GM21723 (cell line): ENCODE data around the gene TBC1D22A.

Experiments used
- ATAC-seq: cut with Tn5 transposase; IDR thresholded peaks from one replicate; pipeline ENCODE4 v1.9.1; 2021; ENCODE audit warnings: mild to moderate bottlenecking, moderate library complexity; ENCODE audit not compliant: unreplicated experiment

The TBC1D22A gene

GRCh38 chr22:46871826-46872225, 109.4 kb downstream of the TBC1D22A start:
- no peak for ATAC-seq

DNA sequence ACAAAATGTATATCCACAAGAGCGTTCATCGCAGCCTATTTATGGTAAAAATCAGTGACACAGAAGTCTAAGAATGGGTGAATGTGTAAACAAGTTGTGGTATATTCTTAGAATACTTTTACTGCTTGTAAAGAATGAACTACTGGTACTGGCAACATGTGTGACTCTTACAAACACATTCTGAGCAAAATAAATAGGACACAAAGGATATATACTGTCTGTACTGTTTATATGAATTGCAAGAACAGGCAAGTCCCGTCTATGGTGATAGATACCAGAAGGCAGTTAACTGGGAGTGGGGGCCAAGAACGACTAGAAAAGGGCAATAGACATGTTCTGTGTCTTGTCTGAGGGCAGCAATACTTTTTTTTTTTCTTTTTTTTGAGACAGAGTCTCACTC, 112.6 kb downstream of the TBC1D22A start:
- no peak for ATAC-seq

DNA sequence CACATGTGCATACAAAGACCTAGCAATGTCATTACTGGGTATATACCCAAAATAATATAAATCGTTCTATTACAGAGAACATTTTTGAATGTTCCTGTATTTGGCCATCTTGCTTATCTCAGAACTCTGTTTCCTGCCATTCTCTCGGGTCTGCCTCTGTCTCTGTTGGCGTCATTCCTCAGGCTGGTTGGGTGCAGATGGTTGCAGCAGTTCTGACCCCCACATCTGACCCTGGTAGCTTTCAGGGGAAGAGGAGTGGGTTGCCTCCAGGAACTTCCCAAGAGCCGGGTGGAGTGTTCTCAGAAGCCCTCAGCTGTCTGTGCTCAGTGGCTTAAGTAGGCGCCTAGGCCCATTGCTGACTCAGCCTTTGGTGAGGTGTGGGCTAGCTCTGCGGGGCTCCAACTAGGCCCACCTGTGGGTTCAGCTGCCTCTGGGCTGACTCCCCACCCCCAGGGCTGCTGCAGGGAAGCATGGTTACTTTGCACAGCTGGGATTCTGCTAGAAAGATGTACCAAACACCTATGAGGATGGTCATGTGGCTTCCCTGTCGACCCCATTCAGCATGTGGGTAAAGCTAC, 114.0 kb downstream of the TBC1D22A start:
- ATAC-seq = no peak

DNA sequence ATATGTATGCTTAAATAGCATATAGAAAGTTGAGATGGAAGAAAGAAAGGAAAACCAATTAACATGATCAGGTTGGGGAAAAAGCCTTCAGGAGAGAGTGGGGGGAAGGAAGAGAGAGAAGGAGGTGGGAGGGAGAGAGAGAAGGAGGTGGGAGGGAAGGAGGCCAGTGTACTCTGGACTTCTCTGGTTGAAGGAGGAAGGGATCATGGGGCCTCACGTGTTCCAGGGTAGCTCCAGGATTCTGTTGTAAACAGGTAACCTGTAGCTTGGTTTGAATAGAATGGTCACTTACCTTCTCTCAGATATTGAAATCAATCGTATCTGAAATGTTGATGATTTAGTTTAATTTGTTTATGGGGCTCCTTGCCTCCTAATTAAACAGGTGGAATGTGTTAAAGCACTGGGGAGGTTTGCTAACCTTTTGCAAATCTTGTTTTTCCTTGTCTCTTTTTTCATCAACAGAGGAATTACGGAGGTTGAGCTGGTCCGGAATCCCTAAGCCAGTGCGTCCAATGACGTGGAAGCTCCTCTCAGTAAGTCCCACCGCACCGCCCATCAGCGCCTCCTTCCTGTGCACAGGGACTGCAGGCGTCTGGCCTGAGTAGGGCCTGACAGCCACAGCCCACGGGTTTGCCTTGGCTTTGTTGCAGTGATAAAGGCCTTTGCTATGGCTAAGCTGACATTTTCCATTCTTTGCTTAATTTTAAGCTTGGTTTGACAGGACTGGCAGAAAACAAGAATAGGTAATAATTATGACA, 115.9 kb downstream of the TBC1D22A start:
- ATAC-seq = no peak

DNA sequence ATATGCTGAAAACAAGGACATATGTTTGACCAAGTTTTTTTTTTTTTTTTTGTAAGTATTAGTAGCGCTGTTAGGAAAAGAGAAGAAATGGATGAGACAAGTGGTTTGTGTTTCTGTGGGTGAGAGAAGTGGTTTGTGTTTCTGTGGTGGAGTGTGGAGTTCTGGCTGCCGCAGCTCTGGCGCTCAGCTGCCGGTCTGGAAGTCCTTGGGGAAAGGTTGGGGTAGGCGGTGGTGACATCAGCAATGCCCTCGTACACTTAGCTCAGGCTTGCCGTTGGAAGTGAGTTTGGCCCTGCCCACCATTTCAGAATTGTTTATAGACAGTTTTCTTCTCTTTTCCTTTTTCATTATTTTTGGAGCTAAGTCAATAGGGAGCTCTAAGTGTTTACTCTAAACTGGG, 116.6 kb downstream of the TBC1D22A start:
- ATAC-seq = no peak

DNA sequence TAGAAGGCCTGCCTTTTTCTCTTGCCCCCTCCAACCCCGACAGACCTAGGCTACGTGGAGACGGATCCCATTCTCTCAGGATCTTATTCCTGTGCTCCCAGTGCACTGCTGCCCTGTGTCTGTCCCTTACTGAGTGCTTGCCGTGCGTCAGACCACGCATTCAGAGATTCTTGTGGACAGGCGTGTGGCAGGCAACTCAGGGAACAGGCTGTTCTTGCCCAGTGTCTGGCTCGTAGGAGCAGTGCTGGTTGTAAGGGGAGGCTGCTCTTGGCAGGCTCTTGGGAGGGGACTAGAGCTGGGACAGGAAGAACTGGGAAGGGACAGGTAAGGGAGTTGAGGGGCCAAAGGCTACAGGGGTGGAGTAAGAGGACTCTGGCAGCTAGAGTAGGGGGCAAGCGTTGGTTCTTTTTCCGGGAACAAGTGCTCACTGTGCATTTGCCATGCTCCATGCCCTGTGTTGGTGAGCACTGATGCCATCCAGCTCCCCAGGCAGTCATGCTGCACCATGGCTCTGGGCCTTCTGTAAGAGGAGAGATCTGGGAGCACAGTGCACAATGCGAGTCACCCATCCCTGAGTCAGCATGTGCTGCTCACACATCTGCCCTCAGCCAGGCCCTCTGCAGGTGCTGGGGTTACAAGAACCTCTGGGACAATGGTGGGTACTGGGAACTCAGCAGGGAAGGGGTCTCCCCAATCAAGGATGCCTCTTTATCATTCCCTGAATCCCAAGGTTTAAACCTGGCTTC, 119.1 kb downstream of the TBC1D22A start:
- no peak for ATAC-seq

DNA sequence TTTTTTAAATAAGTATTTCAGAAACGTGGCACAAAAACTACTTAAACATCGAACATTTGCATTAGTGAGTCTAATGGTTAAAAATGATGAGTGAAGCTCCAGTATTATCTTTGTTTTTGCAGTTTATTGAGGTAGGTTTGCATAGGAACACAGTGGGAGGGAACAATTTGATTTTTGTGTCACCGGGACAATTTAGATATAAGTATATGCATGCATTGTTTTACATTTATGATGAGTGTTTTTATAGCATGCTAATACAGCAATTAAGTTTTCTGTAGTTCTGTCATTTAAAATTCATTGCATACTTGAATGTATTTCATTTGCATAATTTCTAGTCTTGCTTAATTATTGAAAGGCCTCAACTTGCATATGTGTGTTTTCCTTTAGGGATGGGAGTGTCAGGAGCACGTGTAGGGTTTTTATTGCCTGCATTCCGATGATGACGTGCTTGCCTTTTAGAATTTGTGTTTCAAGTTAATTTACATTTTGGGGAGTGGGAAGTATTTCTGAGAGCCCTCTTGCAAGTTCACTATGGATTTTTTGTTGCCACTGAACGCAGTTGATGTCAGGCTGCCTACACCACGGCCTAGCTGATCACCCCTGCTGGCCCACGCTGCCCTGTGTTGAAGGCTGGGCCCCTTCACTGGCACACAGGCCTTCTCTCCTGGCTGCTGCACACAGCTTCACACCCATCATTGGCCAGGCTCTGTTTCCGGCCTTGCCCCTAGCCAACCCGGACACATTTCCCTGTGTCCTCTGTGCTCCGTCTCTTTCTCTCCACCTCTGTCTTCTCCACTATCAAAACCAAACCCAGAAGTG, 120.9 kb downstream of the TBC1D22A start:
- no peak for ATAC-seq

DNA sequence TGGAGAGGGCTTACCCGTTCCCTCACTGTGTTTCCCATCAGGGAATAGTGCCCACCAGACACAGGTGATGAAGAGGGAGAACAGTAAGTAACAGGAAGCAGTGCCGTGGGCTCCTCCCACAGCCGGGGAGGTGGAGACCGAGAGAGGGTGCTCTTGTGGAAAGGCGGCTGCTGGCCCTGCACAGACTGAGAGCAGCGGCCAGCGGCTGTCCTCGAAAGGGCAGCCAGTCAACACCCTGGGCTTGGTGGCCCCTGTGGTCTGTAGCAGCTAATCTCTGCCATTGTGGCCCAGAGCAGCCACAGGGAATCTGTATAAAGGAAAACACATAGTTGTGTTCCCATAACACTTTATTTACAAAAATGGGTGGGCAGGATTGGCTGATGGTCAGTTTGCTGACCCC, 121.9 kb downstream of the TBC1D22A start:
- ATAC-seq = no peak

GRCh38 chr22:46887978-46888377, 125.5 kb downstream of the TBC1D22A start:
- no peak for ATAC-seq

GRCh38 chr22:46890819-46891218, 128.4 kb downstream of the TBC1D22A start:
- ATAC-seq = no peak

- ATAC-seq = no peak
Measured at GRCh38 chr22:46891382-46891951, 129.0 kb downstream of the TBC1D22A start.

DNA sequence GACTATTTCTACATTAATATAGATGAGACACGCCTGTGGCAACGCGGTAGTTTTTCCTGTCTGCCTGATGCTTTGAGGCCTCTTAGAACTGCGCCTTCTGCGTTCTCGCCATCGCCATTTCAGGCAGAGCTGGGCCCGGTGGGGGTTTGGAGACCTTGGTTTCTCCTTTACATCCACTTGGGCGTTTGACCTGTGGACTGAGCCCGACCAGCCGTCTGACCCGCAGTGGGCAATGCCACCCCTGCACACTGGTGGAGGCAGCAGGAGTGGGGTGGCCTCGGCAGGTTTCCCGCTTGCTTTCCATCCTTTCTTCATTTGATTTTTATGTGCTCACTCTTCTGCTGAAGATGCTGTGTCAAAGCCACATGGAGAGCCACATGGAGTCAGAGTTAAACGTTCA, 130.4 kb downstream of the TBC1D22A start:
- no peak for ATAC-seq

- no peak for ATAC-seq
Measured at GRCh38 chr22:46893281-46894020, 131.0 kb downstream of the TBC1D22A start.

GRCh38 chr22:46894081-46894671, 131.7 kb downstream of the TBC1D22A start:
- no peak for ATAC-seq

DNA sequence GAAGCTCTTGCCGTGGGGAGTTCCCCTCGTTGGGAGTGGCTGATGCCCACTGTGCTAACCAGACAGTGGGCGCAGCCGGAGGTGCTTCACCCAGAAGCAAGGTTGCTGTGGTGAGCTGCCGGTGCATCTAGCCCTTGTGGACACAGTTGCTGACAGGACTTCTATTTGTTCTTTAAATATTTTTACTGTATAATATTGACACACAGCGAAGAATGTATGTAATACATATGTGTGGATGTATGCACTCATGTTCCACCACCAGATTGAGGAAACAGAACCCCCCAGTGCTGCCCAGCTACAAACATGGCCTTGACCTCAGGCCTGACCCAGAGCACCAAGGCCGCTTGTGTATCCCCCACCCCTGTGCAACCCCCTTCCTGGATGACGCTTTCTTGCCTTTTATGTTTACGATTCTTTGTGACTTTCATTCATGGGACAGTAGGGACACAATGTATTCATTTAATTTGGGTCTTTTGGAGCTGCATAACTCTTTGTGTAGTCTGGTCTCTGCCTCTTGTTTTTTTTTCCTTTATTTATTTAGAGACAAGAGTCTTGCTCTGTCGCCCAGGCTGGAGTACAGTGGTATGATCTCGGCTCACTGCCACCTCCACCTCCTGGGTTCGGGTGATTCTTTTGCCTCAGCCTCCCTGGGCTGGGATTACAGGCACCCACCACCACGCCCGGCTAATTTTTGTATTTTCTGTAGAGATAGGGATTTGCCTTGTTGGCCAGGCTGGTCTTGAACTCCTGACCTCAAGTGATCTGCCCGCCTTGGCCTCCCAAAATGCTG, 132.6 kb downstream of the TBC1D22A start:
- no peak for ATAC-seq

- no peak for ATAC-seq
Measured at GRCh38 chr22:46895753-46896152, 133.3 kb downstream of the TBC1D22A start.

GRCh38 chr22:46896166-46896565, 133.7 kb downstream of the TBC1D22A start:
- no peak for ATAC-seq

DNA sequence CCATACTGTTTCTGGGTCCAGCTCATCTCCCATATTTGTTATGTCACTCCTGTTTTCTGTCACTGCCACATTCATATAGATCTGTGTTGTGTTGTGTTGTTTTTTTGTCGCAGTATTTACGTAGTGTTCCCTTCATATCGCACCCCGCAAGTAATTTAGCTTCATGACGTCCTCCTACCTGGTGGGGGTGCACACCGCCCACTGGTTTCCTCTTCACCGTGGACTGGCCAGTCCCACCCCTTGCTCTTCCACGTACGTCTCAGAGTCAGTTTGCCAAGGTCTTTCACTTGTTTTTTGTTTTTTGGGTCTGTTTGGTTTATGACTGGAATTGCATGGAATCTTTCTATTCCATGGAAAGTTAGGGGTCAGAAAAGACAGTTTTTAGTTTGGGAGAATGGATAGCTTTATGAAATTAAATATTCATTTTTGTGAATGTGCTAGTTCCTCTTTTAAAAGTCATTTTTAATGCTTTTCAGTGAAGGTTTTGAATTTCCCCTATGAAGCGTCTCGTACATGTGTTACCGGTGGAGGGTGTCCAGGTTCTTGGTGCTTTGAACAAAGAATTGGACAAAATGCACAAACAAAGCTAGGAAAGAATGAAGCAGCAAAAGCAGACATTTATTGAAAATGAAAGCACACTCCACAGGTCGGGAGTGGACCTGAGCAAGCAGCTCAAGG, 134.3 kb downstream of the TBC1D22A start:
- no peak for ATAC-seq
